ENCODE results near the gene KCTD15. TPM values are rescaled to one million over a fixed set of nuclear protein-coding genes. Genes with fewer than 3 reads are reported as not detected.

The KCTD15 gene
- total and polyA plus RNA-seq, 4 donors: 0.89 to 13.8 (median 8.1) TPM

DNA sequence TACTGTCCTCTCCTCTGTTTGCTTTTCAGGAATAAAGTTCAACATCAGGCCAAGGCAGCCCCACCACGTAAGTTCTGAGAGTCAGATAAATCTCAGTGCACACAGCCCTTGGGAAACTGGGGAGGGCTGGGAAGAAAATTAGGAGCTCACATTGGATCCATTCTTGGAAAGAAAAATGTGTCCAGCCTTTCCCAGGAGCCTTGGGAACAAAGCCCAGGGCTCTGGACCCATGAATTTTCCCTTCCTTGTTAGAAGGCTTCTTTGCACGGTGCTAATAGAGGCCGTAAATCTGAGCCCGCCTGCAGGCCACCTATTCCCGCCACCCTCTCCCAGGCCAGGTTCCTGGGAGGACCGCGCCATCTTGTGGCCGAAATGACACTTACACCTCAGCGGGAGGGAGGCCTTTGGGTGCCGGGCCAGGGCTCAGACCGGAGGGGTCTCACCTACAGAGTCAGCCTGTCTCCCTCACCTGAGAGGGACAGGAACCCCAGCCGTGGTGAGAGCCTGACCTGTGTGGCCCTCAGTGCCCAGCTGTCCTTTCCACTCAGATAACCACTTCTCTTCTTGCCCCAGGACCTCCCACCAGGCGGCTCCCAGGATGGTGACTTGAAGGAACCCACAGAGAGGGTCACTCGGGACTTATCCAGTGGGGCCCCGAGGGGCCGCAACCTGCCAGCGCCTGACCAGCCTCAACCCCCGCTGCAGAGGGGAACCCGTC, 25.1 kb upstream of the KCTD15 start:
- peak; percentile 81 for DNase-seq (ENCODE audit: low spot score)
- H3K27me3 ChIP-seq (ENCODE audit: control insufficient read depth in 4 of 4, insufficient read depth in 4 of 4, low read length in 3 of 4): no peaks in the 10 kb centered on the region
- H3K9ac ChIP-seq (ENCODE audit: low read depth in 1 of 2, low read length in 2 of 2): no peak overlapping the region
- H3K4me1 ChIP-seq (ENCODE audit: control insufficient read depth in 4 of 4, insufficient read depth in 4 of 4, low read length in 3 of 4): peaks cover 0 to 4% (median 3%) of the 10 kb centered on the region in 4 donors
- 22% methylated on average over 19 of the region's 19 CpGs for WGBS
- no peak overlapping the region for H3K4me3 ChIP-seq (ENCODE audit: low read depth in 1 of 3, low read length in 3 of 3)
- H3K27ac ChIP-seq (ENCODE audit: low read depth in 1 of 2, low read length in 2 of 2): no peak overlapping the region
- no peaks in the 10 kb centered on the region for H3K9me3 ChIP-seq (ENCODE audit: control insufficient read depth in 4 of 4, low read length in 3 of 4)
- no peaks in the 10 kb centered on the region for H3K36me3 ChIP-seq (ENCODE audit: control insufficient read depth in 4 of 4, insufficient read depth in 3 of 4, low read depth in 1 of 4, low read length in 3 of 4)
- TF ChIP-seq, protein P1, sequence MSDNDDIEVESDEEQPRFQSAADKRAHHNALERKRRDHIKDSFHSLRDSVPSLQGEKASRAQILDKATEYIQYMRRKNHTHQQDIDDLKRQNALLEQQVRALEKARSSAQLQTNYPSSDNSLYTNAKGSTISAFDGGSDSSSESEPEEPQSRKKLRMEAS (IDR thresholded peaks at IDR 0.05): no peak
- no peak for TF ChIP-seq EGR1 (IDR thresholded peaks at IDR 0.05; ENCODE audit: low read depth in 2 of 2)
- TF ChIP-seq RAD21 (IDR thresholded peaks at IDR 0.05): peak; percentile 96 to 97
- TF ChIP-seq FOXA1 (IDR thresholded peaks at IDR 0.05): no peak
- no peak for TF ChIP-seq SP1 (IDR thresholded peaks at IDR 0.05)
- TF ChIP-seq GABPA (IDR thresholded peaks at IDR 0.05 in 1 of 2, conservative IDR thresholded peaks at IDR 0.05 in 1 of 2): no peak
- peak; percentile 89 for TF ChIP-seq CTCF (IDR thresholded peaks at IDR 0.05; ENCODE audit: low read depth, low read length, missing input control)

DNA sequence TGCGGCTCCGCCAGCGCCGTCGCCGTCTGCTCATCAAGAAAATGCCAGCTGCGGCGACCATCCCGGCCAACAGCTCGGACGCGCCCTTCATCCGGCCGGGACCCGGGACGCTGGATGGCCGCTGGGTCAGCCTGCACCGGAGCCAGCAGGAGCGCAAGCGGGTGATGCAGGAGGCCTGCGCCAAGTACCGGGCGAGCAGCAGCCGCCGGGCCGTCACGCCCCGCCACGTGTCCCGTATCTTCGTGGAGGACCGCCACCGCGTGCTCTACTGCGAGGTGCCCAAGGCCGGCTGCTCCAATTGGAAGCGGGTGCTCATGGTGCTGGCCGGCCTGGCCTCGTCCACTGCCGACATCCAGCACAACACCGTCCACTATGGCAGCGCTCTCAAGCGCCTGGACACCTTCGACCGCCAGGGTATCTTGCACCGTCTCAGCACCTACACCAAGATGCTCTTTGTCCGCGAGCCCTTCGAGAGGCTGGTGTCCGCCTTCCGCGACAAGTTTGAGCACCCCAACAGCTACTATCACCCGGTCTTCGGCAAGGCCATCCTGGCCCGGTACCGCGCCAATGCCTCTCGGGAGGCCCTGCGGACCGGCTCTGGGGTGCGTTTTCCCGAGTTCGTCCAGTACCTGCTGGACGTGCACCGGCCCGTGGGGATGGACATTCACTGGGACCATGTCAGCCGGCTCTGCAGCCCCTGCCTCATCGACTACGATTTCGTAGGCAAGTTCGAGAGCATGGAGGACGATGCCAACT, 24.4 kb upstream of the KCTD15 start:
- DNase-seq (ENCODE audit: low spot score): no peak
- no peak for TF ChIP-seq FOXA1 (IDR thresholded peaks at IDR 0.05)
- no peak for TF ChIP-seq JUND (IDR thresholded peaks at IDR 0.05)
- no peak for TF ChIP-seq EGR1 (IDR thresholded peaks at IDR 0.05; ENCODE audit: low read depth in 2 of 2)
- TF ChIP-seq HNF4G (IDR thresholded peaks at IDR 0.05): no peak
- TF ChIP-seq ZBTB33 (IDR thresholded peaks at IDR 0.05): no peak
- TF ChIP-seq FOXA2 (IDR thresholded peaks at IDR 0.05): no peak
- TF ChIP-seq NR2F2 (IDR thresholded peaks at IDR 0.05): no peak
- no peak for TF ChIP-seq CTCF (IDR thresholded peaks at IDR 0.05; ENCODE audit: low read depth, low read length, missing input control)
- TF ChIP-seq HNF4A (conservative IDR thresholded peaks at IDR 0.05): no peak
- no peak for TF ChIP-seq GABPA (IDR thresholded peaks at IDR 0.05 in 1 of 2, conservative IDR thresholded peaks at IDR 0.05 in 1 of 2)
- TF ChIP-seq ATF3 (IDR thresholded peaks at IDR 0.05): no peak
- no peak for TF ChIP-seq SP1 (IDR thresholded peaks at IDR 0.05)
- TF ChIP-seq TAF1 (conservative IDR thresholded peaks at IDR 0.05): no peak
- TF ChIP-seq, protein P1 (IDR thresholded peaks at IDR 0.05): no peak
- TF ChIP-seq RAD21 (IDR thresholded peaks at IDR 0.05): no peak
- TF ChIP-seq, protein P2, sequence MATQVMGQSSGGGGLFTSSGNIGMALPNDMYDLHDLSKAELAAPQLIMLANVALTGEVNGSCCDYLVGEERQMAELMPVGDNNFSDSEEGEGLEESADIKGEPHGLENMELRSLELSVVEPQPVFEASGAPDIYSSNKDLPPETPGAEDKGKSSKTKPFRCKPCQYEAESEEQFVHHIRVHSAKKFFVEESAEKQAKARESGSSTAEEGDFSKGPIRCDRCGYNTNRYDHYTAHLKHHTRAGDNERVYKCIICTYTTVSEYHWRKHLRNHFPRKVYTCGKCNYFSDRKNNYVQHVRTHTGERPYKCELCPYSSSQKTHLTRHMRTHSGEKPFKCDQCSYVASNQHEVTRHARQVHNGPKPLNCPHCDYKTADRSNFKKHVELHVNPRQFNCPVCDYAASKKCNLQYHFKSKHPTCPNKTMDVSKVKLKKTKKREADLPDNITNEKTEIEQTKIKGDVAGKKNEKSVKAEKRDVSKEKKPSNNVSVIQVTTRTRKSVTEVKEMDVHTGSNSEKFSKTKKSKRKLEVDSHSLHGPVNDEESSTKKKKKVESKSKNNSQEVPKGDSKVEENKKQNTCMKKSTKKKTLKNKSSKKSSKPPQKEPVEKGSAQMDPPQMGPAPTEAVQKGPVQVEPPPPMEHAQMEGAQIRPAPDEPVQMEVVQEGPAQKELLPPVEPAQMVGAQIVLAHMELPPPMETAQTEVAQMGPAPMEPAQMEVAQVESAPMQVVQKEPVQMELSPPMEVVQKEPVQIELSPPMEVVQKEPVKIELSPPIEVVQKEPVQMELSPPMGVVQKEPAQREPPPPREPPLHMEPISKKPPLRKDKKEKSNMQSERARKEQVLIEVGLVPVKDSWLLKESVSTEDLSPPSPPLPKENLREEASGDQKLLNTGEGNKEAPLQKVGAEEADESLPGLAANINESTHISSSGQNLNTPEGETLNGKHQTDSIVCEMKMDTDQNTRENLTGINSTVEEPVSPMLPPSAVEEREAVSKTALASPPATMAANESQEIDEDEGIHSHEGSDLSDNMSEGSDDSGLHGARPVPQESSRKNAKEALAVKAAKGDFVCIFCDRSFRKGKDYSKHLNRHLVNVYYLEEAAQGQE (IDR thresholded peaks at IDR 0.05): no peak
- no peak for TF ChIP-seq YY1 (IDR thresholded peaks at IDR 0.05)
- TF ChIP-seq RXRA (IDR thresholded peaks at IDR 0.05): no peak
- H3K36me3 ChIP-seq (ENCODE audit: control insufficient read depth in 4 of 4, insufficient read depth in 3 of 4, low read depth in 1 of 4, low read length in 3 of 4): no peaks in the 10 kb centered on the region
- 92% methylated on average over 72 of the region's 72 CpGs for WGBS
- peaks cover 0 to 4% (median 3%) of the 10 kb centered on the region in 4 donors for H3K4me1 ChIP-seq (ENCODE audit: control insufficient read depth in 4 of 4, insufficient read depth in 4 of 4, low read length in 3 of 4)
- no peaks in the 10 kb centered on the region for H3K9me3 ChIP-seq (ENCODE audit: control insufficient read depth in 4 of 4, low read length in 3 of 4)
- no peak overlapping the region for H3K27ac ChIP-seq (ENCODE audit: low read depth in 1 of 2, low read length in 2 of 2)
- no peaks in the 10 kb centered on the region for H3K27me3 ChIP-seq (ENCODE audit: control insufficient read depth in 4 of 4, insufficient read depth in 4 of 4, low read length in 3 of 4)
- no peak overlapping the region for H3K4me3 ChIP-seq (ENCODE audit: low read depth in 1 of 3, low read length in 3 of 3)
- no peak overlapping the region for H3K9ac ChIP-seq (ENCODE audit: low read depth in 1 of 2, low read length in 2 of 2)
